CD4-positive, alpha-beta T cell treated with Interleukin-4 for 4 hours (primary cell): ENCODE results near the gene PLA2G2C.
A peak's percentile ranks its signal among the peaks of the same experiment; 100 is the strongest.

Source experiments
- DNase-seq: peaks from one replicate; pipeline ENCODE4 v3.0.0-alpha.2; 2020

The PLA2G2C gene

GRCh38 chr1:20207546-20207945, 21.2 kb upstream of the PLA2G2C start:
- DNase-seq, result no peak

GRCh38 chr1:20202166-20202565, 15.8 kb upstream of the PLA2G2C start:
- no peak for DNase-seq

GRCh38 chr1:20200966-20201365, 14.6 kb upstream of the PLA2G2C start:
- no peak for DNase-seq

GRCh38 chr1:20199840-20200239, 13.5 kb upstream of the PLA2G2C start:
- DNase-seq, result no peak

GRCh38 chr1:20199403-20199802, 13.1 kb upstream of the PLA2G2C start:
- no peak for DNase-seq

DNA sequence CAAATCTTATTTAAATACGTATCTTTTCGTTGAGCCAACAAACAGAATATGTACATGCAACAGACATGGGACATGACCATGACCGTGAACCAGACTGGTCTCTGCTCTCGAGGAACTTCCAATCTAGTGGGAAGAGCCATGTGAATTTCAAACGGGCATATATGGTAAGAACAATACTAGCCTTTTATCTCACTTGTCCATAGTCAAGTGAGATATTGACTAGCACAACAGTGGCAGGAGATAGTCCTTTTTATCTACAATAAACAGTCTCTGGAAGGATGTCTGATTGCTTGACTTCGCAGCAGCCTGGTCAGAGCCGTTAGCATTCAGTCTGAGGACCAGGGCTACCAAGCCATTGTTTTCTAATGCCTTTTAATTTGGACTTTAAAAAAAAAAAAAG, 12.6 kb upstream of the PLA2G2C start:
- DNase-seq, result no peak

DNA sequence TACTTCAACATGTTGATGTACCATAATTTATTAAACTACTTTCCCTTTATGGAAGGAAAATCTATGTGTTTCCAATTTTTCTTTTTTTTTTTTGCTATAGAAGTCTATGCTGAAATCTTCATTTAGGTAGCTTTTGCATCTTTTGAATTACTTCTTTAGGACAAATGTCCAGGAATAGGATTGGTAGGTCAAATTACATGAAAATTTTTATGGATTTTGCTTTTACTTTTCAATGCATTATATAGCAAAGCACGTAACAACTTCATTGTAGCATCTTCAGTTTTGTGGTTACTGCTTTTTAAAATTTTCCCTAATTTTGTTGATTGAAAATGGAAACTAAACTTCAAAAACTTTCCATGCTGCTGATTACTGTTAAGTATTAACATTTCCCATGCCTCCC, 12.0 kb upstream of the PLA2G2C start:
- no peak for DNase-seq

- no peak for DNase-seq
Observed at GRCh38 chr1:20197329-20197791, 11.0 kb upstream of the PLA2G2C start.

DNA sequence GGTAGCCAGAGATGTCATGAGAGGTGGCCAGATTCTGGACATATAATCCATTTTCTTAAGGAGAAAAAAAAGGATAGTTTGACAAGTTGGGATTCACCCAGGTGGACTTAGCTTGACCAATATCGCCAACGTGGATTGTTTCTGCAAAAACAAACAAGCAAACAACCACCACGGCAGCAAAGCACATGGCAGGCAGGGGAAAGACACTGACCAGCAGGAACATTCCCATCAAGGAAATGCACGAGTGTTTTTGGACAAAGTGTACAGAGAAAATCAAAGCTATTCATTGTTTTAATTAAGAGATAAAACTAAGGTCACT, 9.1 kb upstream of the PLA2G2C start:
- no peak for DNase-seq

DNA sequence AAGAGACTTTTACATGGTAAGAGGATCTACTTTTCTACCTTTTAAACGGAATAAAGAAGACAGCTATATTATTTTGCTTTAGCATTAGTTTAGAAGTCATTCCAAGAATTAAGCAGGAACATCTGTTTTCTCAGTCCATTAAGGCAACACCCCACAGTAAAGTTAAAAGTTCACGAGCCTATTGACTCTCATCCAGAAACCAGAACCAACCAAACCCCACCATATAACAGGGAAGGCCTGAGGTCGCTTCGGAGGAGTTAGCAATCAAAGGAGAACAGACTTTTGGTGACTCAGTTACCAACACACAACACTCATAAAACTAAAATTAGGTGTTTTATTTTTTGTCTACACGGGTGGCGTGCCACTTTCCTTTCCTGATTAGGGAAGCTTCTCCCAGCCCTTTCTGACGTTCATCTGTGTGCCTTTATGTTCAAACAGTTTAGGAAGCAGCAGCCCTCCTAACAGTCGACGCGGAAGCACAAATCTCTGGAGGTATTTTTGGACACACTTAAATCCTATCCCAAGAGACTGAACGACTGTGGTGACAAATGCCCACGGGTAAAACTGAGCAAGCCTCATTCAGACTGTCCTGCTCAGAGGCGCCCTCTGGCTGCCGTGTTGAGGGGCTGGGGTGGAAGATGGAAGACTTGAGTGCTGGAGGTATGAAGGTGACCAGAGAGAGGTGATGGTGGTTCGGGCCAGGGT, 8.6 kb upstream of the PLA2G2C start:
- DNase-seq, result peak; percentile 64

- DNase-seq, result no peak
Observed at GRCh38 chr1:20194224-20194623, 7.9 kb upstream of the PLA2G2C start.

GRCh38 chr1:20192871-20193411, 6.6 kb upstream of the PLA2G2C start:
- DNase-seq, result no peak

DNA sequence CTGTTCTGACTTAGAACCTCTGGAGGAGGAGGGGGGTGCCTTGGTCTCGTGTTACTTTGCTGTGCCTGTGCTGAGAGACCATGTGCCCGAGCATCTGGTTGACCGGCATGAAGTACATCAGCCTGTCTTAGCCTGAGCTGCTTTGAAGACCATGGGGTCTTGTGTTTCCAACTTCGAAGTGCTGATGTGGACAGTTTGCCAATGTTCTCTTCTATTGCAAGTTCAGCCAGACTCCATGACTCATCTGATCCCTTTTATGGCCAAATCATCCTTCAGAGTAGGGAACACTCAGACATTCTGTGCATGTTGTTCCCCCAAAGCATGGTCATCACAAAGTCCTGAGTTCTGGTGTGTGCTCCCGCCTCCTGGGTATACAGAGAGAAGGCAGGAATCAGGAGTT, 6.0 kb upstream of the PLA2G2C start:
- no peak for DNase-seq

DNA sequence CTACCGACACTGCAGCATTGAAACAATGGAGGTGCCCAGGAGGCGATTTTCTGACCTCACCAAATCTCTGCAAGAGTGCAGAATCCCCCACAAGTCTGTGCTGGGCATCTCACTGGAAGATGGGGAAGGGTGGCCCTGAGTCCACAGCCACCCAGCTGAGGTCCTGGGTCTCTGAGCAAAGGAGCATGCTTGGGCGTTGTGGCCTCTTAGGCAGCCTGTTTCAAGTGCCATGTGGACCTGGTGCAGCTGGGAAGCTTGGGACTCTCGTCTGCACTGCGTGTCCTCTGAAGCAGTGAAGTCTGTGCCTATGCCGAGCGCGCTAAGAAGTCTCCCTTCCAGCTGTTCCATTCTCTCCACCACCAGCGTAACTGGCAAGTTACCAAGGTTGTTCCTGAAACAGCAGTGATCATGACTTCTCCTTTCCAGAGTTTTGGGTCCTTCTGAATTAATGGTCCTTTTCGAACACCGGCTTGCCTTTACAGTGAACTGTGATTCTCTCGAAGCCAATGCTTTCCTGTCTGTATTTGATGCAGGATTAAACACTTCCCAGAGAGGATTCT, 5.0 kb upstream of the PLA2G2C start:
- no peak for DNase-seq

DNA sequence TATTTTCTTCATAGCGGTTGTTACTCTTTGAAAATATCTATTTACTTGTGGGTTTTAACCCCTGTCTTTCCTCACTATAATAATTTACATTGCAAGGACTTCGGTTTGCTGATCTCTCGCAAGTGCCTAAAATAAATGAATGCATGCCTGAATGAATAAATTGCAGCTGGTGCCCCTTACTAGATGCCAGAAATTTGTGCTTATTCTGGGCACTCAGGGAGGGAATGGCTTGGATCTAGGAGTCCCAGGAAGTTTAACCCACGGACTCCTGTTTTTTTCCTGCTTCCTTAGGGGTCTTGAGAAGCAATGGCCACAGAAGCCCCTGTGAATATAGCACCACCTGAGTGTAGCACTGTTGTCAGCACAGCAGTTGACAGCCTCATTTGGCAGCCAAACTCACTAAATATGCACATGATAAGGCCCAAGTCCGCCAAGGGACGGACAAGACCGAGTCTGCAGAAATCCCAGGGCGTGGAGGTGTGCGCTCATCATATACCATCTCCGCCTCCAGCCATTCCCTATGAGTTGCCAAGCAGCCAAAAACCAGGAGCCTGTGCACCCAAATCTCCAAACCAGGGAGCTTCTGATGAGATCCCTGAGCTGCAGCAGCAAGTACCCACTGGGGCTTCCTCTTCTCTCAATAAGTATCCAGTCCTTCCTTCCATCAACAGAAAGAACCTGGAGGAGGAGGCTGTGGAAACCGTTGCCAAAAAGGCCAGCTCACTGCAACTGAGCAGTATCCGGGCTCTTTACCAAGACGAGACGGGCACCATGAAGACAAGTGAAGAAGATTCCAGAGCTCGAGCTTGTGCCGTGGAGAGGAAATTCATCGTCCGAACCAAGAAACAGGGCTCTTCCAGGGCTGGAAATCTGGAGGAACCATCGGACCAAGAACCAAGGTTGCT, 4.2 kb upstream of the PLA2G2C start:
- no peak for DNase-seq

DNA sequence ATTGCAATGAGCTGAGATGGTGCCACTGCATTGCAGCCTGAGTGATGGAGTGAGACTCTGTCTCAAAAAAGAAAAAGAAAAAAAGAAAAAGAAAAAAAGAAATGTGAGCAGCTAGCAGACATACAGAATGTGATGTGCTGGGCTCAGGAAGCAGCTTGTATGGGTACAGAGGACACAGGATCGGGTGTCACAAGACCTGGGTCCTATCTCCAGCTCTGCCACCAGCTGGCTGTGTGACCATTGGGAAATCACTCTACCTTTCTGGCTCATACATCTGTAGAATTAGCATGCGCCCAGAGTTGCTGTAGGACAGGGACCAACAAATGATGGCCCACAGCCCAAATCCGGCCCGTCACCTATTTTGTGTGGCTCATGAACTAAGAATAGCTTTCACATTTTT, 3.3 kb upstream of the PLA2G2C start:
- no peak for DNase-seq

- no peak for DNase-seq
Observed at GRCh38 chr1:20188455-20188817, 2.1 kb upstream of the PLA2G2C start.

DNA sequence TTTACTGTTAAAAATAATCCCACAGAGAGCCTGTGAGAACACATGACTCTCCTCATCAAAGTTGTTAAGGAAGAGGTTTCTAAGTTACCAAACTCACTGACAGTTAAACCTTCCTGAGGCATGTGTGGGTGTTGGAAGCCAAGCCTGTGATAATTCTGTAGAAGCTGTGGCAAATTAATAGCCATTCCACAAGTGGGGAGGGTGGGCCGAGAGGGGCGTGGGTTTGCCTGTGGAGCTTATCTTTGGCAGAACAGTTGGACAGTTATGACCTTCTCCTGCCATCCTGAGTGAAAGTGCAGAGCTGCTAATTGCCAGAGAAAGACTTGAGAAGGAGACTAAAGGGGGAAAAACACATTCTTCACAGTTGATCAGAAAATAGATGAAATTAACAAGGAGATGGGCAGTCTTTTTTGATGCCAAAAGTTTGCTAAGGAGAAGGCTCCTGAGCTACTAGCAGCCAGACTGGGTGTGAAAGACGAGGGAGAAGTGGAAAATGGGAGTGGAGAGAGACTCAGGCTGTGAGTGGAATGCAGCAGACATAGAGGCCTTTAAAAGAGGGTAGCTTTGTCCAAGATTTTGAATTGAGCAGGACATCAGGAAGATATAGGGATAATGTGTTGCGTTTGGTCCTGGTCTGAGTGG, 1.6 kb upstream of the PLA2G2C start:
- DNase-seq, result no peak

DNA sequence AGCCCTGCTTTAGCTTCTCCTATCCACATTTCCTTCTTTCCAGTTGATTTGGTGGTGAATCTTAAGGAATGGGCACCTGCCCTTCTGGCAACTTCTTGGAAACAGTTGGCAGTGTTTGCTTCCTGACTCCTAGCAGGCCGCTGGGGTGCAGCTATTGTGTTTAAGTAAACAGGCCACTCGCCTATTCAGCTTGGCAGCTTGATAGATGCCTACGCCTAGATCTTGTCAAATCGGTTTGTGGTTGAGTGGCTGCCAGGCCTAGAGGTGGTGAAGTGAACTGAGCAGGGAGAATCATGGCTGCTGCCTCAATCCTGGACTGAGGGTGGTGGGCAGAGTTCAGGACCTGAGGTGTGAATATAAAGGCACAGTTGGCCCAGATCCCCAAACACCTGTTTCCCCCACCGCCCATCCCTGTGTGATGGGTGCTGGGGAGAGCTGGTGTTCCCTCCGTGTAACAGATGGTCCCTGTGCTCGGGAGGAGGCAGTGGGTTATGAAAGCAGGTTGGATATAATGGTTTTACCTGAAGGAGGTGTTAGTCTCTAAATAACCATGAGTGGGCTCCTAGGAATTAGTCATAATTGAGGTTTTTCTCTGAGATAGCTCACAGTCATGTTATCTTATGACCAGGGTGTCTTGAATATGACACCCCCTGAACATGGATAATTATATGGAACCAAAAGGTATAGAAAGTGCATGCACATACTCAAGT, 940 bp upstream of the PLA2G2C start:
- peak; percentile 34 for DNase-seq

DNA sequence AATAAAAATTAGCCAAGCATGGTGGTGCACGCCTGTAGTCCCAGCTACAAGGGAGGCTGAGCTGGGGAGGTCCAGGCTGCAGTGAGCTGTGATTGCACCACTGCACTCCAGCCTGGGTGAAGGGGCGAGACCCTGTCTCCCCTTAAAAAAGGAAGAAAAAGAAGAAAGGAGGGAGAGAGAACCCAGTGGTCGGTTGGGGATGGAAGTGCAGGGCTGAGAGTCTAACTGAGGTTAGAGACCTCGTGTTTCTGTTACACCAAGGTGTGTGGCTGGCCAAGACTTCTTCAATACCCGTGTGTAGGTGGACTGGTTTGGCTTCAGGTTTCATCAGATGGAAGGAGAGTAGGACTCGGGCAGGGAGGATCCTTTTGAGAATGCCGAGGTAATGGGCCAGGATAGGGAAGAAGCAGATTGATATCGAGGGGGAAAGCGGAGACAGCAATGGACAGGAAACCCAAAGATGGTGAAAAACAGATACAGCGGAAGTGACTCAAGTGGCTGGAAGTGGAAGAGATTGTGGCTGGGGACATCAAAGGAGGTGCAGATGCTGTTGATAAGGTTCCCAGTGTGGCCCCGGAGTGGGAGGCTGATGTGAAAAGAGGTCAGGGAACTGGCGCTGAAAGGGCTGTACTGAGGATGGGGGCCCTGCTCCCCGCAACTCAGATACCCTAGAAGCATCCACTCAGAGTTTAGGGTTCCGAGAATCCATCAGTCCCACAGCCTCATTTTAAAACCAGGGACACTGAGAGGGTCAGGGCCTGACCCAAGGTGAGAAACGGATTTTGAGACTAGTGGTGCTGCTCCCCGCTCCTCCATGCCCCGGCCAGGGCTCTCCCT, 1.1 kb downstream of the PLA2G2C start:
- DNase-seq, result peak; percentile 65

- no peak for DNase-seq
Observed at GRCh38 chr1:20184481-20184900, 1.8 kb downstream of the PLA2G2C start.
